ENCODE results near the gene TEX101.
"Not testable (repeated sequence)": the region's sequence is repeated elsewhere in the genome, so short reads cannot be mapped to it uniquely, and the experiment has no call there.

TEX101 gene

GRCh38 chr19:43414554-43414953 is at the start of gene TEX101:
Gene TEX101, plus strand, starts transcription at chr19:43414890. Its CDS starts 1,030 bp downstream, at chr19:43415920.
- no peak for DNase-seq

GRCh38 chr19:43365677-43366076 is 49.0 kb upstream of the TEX101 start:
- not testable (repeated sequence) for DNase-seq

GRCh38 chr19:43367822-43368221 is 46.9 kb upstream of the TEX101 start:
- no peak for DNase-seq

GRCh38 chr19:43368897-43369296 is 45.8 kb upstream of the TEX101 start:
- DNase-seq, result not testable (repeated sequence)

- DNase-seq, result no peak
Observed at GRCh38 chr19:43371909-43372308, 42.8 kb upstream of the TEX101 start.

GRCh38 chr19:43372462-43372861 is 42.2 kb upstream of the TEX101 start:
- no peak for DNase-seq

- not testable (repeated sequence) for DNase-seq
Observed at GRCh38 chr19:43377624-43378023, 37.1 kb upstream of the TEX101 start.

GRCh38 chr19:43380008-43380407 is 34.7 kb upstream of the TEX101 start:
- DNase-seq, result no peak

GRCh38 chr19:43380771-43381386 is 33.8 kb upstream of the TEX101 start:
- no peak for DNase-seq

GRCh38 chr19:43382586-43383216 is 32.0 kb upstream of the TEX101 start:
- DNase-seq, result not testable (repeated sequence)

- not testable (repeated sequence) for DNase-seq
Observed at GRCh38 chr19:43383254-43383653, 31.4 kb upstream of the TEX101 start.

- DNase-seq, result not testable (repeated sequence)
Observed at GRCh38 chr19:43383759-43384158, 30.9 kb upstream of the TEX101 start.

- DNase-seq, result peak; percentile 93
Observed at GRCh38 chr19:43390903-43391551, 23.7 kb upstream of the TEX101 start.

- DNase-seq, result peak; percentile 79
Observed at GRCh38 chr19:43391552-43391935, 23.1 kb upstream of the TEX101 start.

- DNase-seq, result not testable (repeated sequence)
Observed at GRCh38 chr19:43393501-43393900, 21.2 kb upstream of the TEX101 start.

- DNase-seq, result no peak
Observed at GRCh38 chr19:43395561-43395960, 19.1 kb upstream of the TEX101 start.

- no peak for DNase-seq
Observed at GRCh38 chr19:43406297-43406696, 8.4 kb upstream of the TEX101 start.

- DNase-seq, result no peak
Observed at GRCh38 chr19:43407416-43408005, 7.2 kb upstream of the TEX101 start.

GRCh38 chr19:43408043-43408442 is 6.6 kb upstream of the TEX101 start:
- DNase-seq, result no peak

GRCh38 chr19:43409415-43409814 is 5.3 kb upstream of the TEX101 start:
- no peak for DNase-seq

GRCh38 chr19:43412441-43412840 is 2.2 kb upstream of the TEX101 start:
- DNase-seq, result no peak

- no peak for DNase-seq
Observed at GRCh38 chr19:43416951-43417623, 2.4 kb downstream of the TEX101 start.

GRCh38 chr19:43420954-43421353 is 6.3 kb downstream of the TEX101 start:
- DNase-seq, result no peak
